HUES48 (cell line): ENCODE measurements around the gene SUFU.

ENCODE experiments used
- H3K27ac ChIP-seq: one replicate; pipeline ENCODE4 v1.7.0; 2013; ENCODE audit warnings: low read depth, low read length, inconsistent platforms
- H3K27me3 ChIP-seq: 2 replicates; pipeline ENCODE4 v1.6.1; 2013; ENCODE audit warnings: mild to moderate bottlenecking, low read length; ENCODE audit not compliant: control insufficient read depth, insufficient read depth
- H3K36me3 ChIP-seq: 2 replicates; pipeline ENCODE4 v1.6.1; 2013; ENCODE audit warnings: low read length; ENCODE audit not compliant: control insufficient read depth, insufficient read depth
- H3K4me1 ChIP-seq: 2 replicates; pipeline ENCODE4 v1.6.1; 2013; ENCODE audit warnings: mild to moderate bottlenecking, low read length; ENCODE audit not compliant: control insufficient read depth, insufficient read depth
- H3K4me3 ChIP-seq: 2 replicates; pipeline ENCODE4 v1.5.1; 2013; ENCODE audit warnings: mild to moderate bottlenecking, low read depth, low read length
- H3K9ac ChIP-seq: 2 replicates; pipeline ENCODE4 v1.6.1; 2013; ENCODE audit warnings: mild to moderate bottlenecking, low read depth, low read length, moderate library complexity
- H3K9me3 ChIP-seq: 2 replicates; pipeline ENCODE4 v1.6.1; 2013; ENCODE audit warnings: low read length; ENCODE audit not compliant: control insufficient read depth, insufficient read depth

Gene SUFU

GRCh38 chr10:102465466-102465865, 38.3 kb upstream of the SUFU start:
- H3K27ac ChIP-seq = no peak overlapping the region
- no peak overlapping the region for H3K4me3 ChIP-seq

GRCh38 chr10:102467318-102467717, 36.5 kb upstream of the SUFU start:
- H3K9me3 ChIP-seq = no peaks in the 10 kb centered on the region
- no peak overlapping the region for H3K4me3 ChIP-seq
- H3K27me3 ChIP-seq = no peaks in the 10 kb centered on the region
- H3K4me1 ChIP-seq = peaks cover 15% of the 10 kb centered on the region
- H3K27ac ChIP-seq = no peak overlapping the region
- H3K36me3 ChIP-seq = 0 out of 2 replicates have a peak, but pooled peaks cover 8% of the 10 kb centered on the region
- no peak overlapping the region for H3K9ac ChIP-seq

More at GRCh38 chr10:102465466-102465865, 38.3 kb upstream of the SUFU start:
- Histone ChIP-seq H3K9me3 (no peaks in the 10 kb centered on the region), H3K9ac (no peak overlapping the region), H3K27me3 (no peaks in the 10 kb centered on the region), H3K4me1 (peaks cover 24% of the 10 kb centered on the region), H3K36me3 (0 out of 2 replicates have a peak, but pooled peaks cover 8% of the 10 kb centered on the region)

GRCh38 chr10:102467971-102468438, 35.8 kb upstream of the SUFU start:
- Histone ChIP-seq H3K9ac (no peak overlapping the region), H3K4me1 (peaks cover 8% of the 10 kb centered on the region; the same call in 1 of the 2 replicates), H3K36me3 (0 out of 2 replicates have a peak, but pooled peaks cover 8% of the 10 kb centered on the region), H3K27me3 (no peaks in the 10 kb centered on the region), H3K9me3 (no peaks in the 10 kb centered on the region), H3K4me3 (no peak overlapping the region), H3K27ac (no peak overlapping the region)

GRCh38 chr10:102468683-102469082, 35.1 kb upstream of the SUFU start:
- Histone ChIP-seq H3K4me3 (no peak overlapping the region), H3K27ac (no peak overlapping the region)

GRCh38 chr10:102470579-102471546, 32.9 kb upstream of the SUFU start:
- Histone ChIP-seq H3K27me3 (no peaks in the 10 kb centered on the region), H3K9me3 (no peaks in the 10 kb centered on the region), H3K4me1 (no peaks in the 10 kb centered on the region), H3K36me3 (peaks cover 16% of the 10 kb centered on the region), H3K27ac (no peak overlapping the region), H3K9ac (no peak overlapping the region), H3K4me3 (no peak overlapping the region)

More at GRCh38 chr10:102468683-102469082, 35.1 kb upstream of the SUFU start:
- Histone ChIP-seq H3K4me1 (peaks cover 3% of the 10 kb centered on the region; the same call in 1 of the 2 replicates), H3K9me3 (no peaks in the 10 kb centered on the region), H3K9ac (no peak overlapping the region), H3K27me3 (no peaks in the 10 kb centered on the region), H3K36me3 (peaks cover 10% of the 10 kb centered on the region)

GRCh38 chr10:102473445-102474331, 30.1 kb upstream of the SUFU start:
- Histone ChIP-seq H3K4me3 (no peak overlapping the region), H3K9ac (no peak overlapping the region), H3K27me3 (no peaks in the 10 kb centered on the region), H3K4me1 (no peaks in the 10 kb centered on the region), H3K9me3 (no peaks in the 10 kb centered on the region), H3K36me3 (peaks cover 26% of the 10 kb centered on the region), H3K27ac (no peak overlapping the region)

GRCh38 chr10:102475451-102476040, 28.2 kb upstream of the SUFU start:
- Histone ChIP-seq H3K9me3 (no peaks in the 10 kb centered on the region), H3K4me3 (no peak overlapping the region), H3K36me3 (peaks cover 33% of the 10 kb centered on the region), H3K27ac (no peak overlapping the region), H3K4me1 (no peaks in the 10 kb centered on the region), H3K27me3 (no peaks in the 10 kb centered on the region), H3K9ac (no peak overlapping the region)

- H3K9me3 ChIP-seq = no peaks in the 10 kb centered on the region
- H3K27me3 ChIP-seq = no peaks in the 10 kb centered on the region
- no peak overlapping the region for H3K27ac ChIP-seq
- peaks cover 43% of the 10 kb centered on the region for H3K36me3 ChIP-seq
- H3K9ac ChIP-seq = no peak overlapping the region
- H3K4me3 ChIP-seq = no peak overlapping the region
- no peaks in the 10 kb centered on the region for H3K4me1 ChIP-seq
These were observed 27.2 kb upstream of the SUFU start for GRCh38 chr10:102476466-102477141.

GRCh38 chr10:102479651-102480050, 24.1 kb upstream of the SUFU start:
- no peak overlapping the region for H3K27ac ChIP-seq
- no peaks in the 10 kb centered on the region for H3K27me3 ChIP-seq
- H3K9ac ChIP-seq = no peak overlapping the region
- H3K36me3 ChIP-seq = peaks cover 66% of the 10 kb centered on the region
- H3K4me1 ChIP-seq = no peaks in the 10 kb centered on the region
- no peak overlapping the region for H3K4me3 ChIP-seq
- H3K9me3 ChIP-seq = no peaks in the 10 kb centered on the region

GRCh38 chr10:102480396-102480795, 23.4 kb upstream of the SUFU start:
- Histone ChIP-seq H3K4me1 (no peaks in the 10 kb centered on the region), H3K4me3 (no peak overlapping the region), H3K27me3 (no peaks in the 10 kb centered on the region), H3K9me3 (no peaks in the 10 kb centered on the region), H3K27ac (no peak overlapping the region), H3K36me3 (peaks cover 73% of the 10 kb centered on the region), H3K9ac (no peak overlapping the region)
